Left ventricle myocardium superior (tissue), 1 donor: ENCODE measurements around the gene SFPQ. TPM values are rescaled to one million over a fixed set of nuclear protein-coding genes. Genes with fewer than 3 reads are reported as not detected.
A peak's percentile ranks its signal among the peaks of the same experiment; 100 is the strongest.
"Not testable (repeated sequence)": the region's sequence is repeated elsewhere in the genome, so short reads cannot be mapped to it uniquely, and the experiment has no call there.

Source experiments
- ATAC-seq: fragments of 200-7000 bp; cut with Tn5 transposase; one replicate; pipeline ENCODE4 v1.9.1; 2020; ENCODE audit warnings: mild to moderate bottlenecking, moderate library complexity
- DNase-seq: peaks from one replicate; pipeline ENCODE4 v3.0.0-alpha.2; 2020
- intact Hi-C: fragments of 100-400 bp; cut with micrococcal nuclease; formaldehyde crosslinking; loops from one replicate; pipeline ENCODE4 v1.11.0; 2022
- long read RNA-seq: library from polyadenylated mRNA; unstranded; transcript quantifications from one replicate; pipeline ENCODE4 v2.0.0, GENCODE V29; 2021
- total RNA-seq: library from RNA; stranded (reverse); fragmentation: NEBNext Ultra II Directional; extraction: Animal tissue kit (Norgen Biotek cat#: 25700); gene quantifications from one replicate; pipeline ENCODE4 v1.2.1, GENCODE V29; 2021
- donor health status: DM: no; HTN: yes; CAD: no; lungs with severe emphysema.

Gene SFPQ, protein sequence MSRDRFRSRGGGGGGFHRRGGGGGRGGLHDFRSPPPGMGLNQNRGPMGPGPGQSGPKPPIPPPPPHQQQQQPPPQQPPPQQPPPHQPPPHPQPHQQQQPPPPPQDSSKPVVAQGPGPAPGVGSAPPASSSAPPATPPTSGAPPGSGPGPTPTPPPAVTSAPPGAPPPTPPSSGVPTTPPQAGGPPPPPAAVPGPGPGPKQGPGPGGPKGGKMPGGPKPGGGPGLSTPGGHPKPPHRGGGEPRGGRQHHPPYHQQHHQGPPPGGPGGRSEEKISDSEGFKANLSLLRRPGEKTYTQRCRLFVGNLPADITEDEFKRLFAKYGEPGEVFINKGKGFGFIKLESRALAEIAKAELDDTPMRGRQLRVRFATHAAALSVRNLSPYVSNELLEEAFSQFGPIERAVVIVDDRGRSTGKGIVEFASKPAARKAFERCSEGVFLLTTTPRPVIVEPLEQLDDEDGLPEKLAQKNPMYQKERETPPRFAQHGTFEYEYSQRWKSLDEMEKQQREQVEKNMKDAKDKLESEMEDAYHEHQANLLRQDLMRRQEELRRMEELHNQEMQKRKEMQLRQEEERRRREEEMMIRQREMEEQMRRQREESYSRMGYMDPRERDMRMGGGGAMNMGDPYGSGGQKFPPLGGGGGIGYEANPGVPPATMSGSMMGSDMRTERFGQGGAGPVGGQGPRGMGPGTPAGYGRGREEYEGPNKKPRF
- 82.5 TPM for total RNA-seq
- long read RNA-seq, transcript SFPQ-201 (10 exons, 3,747 nt) = major isoform, 229 of 270 reads
- long read RNA-seq, partial matches to known transcripts = 11 of 270 reads
- long read RNA-seq, other reads (novel, unspliced or antisense) = 26 of 270 reads

DNA sequence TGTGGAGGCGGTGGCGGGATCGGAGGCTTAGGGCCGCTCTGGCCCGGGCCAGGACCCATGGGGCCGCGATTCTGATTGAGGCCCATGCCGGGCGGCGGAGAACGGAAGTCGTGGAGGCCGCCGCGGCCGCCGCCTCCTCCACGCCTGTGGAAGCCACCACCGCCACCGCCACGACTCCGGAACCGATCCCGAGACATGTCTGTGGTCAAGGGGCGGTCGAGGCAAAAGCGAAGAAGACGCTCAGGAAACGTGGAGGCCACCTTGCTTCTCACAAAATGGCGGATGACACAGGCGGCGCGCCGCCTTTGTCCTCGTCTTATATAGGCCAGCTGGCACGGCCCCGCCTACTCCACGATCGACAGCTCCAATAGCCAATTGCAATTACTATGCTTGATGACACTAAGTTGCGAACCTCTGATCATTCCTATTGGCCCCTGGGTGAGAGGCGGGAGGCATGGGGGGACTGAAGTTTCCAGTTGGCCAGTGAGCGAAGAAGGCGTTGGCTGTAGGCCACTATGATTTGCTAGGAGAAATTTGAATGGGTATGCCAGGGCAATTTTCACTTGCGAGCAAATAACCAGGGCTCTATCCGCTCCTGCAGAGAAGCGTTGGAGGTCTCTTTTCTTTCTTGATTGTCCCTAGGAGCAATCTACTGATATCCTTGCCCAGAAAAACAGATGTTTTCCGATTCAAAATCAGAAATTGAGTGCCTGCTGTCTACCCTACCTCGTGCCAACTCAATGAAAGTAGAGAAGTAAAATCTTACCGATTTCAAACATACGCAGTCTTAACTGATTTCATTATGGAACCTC, at the start of gene SFPQ:
SFPQ (minus strand) TSS at position 293 of the 812 bp plus-strand sequence; CDS start at position 197, 96 bp downstream.
- ATAC-seq (peak; percentile 96), DNase-seq (peak; percentile 95)
- intact Hi-C loops = no loop called here

DNA sequence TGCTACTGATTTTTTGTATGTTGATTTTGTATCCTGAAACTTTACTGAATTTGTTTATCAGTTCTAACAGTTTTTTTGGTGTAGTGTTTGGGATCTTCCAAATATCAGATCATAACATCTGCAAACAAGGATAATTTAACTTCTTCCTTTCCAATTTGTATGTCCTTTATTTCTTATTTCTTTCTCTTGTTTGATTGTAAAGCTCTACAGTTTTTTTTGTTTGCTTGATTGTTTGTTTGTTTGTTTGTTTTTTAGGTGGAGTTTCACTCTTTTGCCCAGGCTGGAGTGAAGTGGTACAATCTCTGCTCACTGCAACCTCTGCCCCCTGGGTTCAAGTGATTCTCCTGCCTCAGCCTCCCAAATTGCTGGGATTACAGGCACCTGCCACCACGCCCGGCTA, 43.8 kb upstream of the SFPQ start:
- DNase-seq, ATAC-seq, intact Hi-C loops: not testable (repeated sequence)

DNA sequence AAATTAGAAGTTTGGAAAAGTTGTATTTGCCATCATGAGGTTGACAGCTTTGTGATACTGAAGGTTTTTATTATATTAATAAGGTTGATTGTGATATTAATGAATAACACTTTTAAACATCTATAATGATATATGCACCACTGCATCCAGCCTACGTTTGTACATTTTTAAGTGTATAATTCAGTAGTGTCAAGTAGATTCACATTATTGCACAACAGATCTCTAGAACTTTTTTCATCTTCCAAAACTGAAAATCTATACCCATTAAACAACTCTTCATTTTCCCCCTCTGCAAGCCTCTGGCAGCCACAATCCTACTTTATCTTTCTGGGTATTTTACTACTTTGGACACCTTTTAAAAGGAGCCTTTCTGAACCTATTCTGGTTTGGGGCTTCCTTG, 38.3 kb upstream of the SFPQ start:
- no peak for DNase-seq
- intact Hi-C loops = no loop called here
- no peak for ATAC-seq

DNA sequence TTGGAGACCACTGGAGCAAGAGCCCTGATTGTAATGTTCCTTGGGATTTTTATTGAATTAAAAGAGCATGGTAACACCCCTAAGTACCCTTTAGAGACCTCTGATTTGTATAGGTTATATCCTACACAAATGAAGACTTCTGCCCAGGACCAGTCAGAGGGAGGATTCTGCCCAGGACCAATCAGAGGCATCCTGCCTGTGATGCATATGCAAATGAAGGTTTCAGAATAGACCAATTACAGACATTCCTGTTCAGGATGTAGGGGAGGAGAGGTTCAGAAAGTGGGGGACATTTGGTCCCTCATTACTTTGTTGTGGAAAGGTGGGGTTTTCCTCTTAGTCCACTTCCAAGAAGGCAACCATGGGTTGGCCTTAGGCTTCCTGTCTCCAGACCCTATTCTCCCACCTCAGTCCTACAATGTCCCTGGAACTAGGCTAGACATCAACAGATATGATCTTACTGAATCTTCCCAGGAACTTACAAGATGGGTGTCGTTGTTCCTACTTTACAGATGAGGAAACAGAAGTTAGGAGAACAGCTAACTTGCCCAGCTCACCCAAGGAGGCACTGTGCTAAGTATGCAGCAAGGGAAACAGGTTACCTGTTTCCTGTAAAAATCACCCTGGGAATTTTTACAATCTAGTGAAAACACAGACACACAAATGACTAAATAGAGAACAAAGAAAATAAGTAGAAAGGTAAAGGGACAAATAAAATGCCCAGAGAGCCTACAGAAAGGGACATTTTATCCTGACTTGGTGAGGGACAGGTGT, 36.8 kb upstream of the SFPQ start:
- DNase-seq (no peak), ATAC-seq (no peak)
- intact Hi-C loops = no loop called here

DNA sequence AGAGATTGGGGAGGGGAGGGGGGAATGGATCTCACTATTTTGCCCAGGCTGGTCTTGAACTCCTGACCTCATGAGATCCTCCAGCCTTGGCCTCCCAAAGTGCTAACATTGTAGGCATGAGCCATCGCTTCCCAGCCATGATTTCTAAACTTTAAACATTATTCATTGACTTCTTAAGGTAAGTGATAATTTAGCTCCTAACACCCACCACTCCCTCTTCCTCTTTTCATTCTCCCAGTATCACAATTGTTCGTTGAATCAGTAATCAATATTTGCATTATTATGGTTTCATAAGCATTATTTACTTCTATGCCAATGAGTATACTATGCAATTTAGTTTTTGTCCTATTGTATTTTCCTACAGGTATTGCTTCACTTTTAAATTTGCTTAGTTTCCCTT, 33.6 kb upstream of the SFPQ start:
- ATAC-seq (no peak), DNase-seq (no peak)
- intact Hi-C loops = no loop called here

DNA sequence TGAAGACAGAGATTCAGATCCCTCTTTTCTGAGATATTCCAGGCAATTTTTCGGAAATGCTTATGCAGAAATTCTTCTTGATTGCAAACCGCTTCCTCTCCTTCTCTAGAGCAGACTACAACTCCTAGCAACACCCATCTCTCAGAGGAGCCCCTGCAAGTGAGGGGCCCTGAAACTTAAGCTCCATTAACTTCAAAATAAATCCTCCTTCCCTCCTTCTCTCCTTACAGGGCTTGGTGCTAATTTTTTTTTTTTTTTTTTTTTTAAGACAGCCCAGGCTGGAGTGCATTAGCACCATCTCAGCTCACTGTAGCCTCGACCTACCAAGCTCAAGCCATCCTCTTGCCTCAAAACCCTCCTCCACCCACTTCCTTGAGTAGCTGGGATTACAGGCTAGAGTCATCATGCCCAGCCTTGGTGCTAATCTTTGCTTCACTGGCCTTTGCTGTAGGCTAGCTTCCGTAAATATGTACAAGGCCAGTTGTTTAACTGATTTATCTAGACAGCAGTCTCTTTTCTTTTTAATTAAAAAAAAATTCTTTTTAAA, 30.2 kb upstream of the SFPQ start:
- ATAC-seq (no peak), DNase-seq (no peak)
- intact Hi-C loops = no loop called here

DNA sequence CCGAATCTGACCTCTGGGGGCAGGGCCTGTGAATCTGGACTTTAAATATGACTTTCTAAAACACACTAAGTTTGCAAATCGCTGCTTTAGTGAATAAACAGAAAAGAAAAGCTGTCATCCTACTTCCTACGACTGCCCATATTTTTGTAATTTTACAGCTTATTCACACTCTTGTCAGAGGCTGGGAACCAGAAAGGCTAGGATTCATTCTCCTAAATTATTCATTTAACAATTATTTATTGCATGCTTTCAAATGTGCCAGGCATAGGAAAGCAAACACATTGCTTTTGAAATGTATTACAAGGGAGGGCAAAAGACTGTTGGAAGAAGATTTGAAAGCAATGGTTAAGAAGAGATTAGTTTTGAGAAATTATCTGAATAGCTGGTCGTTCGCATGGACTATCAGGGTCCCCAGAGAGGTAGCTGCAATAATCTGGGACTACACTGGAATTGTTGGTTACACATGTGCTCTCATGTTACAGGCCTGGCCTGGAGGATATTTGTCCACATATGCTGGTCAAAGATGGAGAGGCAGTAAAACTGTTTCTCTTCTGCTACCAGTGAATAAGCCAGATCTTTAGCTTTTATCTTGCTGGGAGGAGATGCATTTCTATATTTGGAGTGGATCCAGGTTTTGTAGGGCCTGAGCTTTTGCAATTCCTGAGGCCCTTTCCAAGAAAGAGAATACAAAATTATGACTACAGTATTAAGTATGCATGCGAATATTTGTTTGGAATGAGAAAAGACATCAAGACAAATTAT, 29.6 kb upstream of the SFPQ start:
- ATAC-seq = peak; percentile 75
- intact Hi-C loops = no loop called here
- DNase-seq = no peak

DNA sequence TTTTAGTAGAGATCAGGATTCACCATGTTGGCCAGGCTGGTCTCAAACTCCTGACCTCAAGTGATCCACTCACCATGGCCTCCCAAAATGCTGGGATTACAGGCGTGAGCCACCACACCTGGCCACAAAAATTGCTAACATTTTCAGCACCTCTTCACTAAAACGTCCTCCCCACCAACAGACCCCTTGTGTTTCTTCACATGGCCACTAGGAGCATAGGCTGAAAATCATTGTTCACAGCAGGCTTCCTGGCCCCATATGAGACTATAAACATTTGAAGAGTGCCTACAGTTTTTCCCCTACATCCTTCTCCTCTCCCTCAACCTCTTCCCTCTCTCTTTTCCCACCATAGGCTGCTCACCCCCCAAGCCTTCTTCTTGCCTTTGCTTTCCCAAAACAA, 28.0 kb upstream of the SFPQ start:
- no peak for ATAC-seq
- intact Hi-C loops = no loop called here
- no peak for DNase-seq

DNA sequence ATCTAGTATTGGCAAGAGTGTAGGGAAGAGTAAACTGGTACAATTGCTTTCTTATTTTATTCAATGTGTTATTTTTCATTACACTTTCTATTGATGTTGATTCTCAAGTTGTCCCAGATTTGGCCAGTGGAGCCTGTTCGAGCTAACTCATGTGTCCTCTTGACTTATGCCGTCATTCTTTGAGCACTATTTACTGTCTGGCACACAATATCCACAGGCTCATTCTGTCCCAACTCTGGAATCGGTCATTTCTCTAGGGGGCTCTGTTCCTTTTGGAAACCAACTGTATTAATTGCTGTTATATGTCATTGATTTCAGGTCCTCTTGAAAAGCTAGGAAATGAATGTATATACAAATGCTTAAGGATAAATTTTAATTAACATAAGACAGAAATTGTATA, 22.4 kb upstream of the SFPQ start:
- DNase-seq (no peak), ATAC-seq (peak; percentile 76)
- intact Hi-C loops = no loop called here

DNA sequence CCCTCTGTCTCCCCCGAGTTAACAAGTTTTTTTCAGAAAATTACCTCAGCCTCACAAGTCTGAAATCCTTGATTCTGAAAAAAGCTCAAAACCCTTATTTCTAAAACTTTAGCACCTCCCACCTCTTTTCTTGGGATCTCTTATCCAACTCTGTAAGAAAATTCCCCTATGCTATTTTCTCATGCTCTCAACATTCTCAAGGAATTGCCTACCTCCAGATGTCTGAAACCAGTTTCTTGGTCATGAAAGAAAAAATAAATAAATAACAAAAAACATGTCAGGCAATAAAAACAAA, 18.1 kb upstream of the SFPQ start:
- intact Hi-C loops = no loop called here
- no peak for ATAC-seq
- DNase-seq = no peak

DNA sequence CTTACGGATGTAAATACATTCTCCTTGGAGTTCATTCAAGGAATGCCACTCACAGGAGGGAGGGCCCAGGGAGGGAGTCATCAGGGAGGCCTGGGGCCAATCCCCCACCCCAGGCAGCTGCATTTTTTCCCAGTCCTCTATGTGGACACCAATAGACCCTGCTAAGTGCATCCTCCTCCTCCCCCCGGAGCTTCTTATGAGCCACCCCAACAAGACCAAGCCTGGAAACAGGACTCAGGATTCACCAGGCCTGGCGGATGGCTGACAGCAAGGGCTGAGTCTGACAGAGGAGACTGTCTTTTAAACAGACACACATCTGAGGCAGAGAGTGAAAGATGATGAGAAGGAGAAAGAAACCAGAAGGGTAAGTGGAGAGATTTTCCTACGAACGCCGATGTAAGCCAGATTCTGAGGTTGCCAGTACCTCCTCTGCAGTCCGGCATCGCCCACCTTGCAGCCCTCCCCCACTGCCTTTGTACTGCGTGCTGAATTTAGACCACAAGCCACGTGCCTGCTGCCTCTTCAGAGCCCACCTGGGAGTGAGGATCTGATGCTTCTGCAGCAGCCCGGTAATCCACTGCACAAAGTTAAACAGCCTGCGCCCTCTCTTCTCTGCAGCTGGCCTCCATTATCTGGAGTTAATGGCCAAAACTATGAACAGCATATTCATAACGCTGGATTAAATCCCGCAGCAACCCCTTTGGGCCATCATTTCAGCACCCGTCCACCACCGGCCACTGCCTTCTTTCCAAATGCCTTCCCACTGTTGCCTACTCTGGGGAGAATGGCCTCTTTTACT, 17.6 kb upstream of the SFPQ start:
- peak; percentile 54 for ATAC-seq
- intact Hi-C loops = no loop called here
- peak; percentile 29 for DNase-seq

DNA sequence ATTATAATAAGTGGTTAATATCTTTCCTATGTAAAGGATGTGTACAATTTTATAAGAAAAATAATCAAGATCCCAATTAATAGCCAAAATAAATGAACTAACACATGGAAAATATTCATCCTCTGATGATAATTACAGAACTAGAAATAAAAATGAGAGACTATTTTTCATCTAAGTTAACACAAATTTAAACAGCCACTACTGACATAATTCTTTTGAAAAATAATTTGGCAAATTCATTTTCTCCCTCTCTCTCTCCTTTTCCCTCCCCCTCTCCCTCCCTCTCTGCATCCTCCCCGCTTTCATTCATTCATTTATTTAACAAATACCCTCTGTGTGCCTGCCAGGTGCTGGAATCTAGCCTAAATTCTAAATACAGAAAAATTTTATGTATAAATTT, 10.3 kb upstream of the SFPQ start:
- intact Hi-C loops = no loop called here
- ATAC-seq = no peak

DNA sequence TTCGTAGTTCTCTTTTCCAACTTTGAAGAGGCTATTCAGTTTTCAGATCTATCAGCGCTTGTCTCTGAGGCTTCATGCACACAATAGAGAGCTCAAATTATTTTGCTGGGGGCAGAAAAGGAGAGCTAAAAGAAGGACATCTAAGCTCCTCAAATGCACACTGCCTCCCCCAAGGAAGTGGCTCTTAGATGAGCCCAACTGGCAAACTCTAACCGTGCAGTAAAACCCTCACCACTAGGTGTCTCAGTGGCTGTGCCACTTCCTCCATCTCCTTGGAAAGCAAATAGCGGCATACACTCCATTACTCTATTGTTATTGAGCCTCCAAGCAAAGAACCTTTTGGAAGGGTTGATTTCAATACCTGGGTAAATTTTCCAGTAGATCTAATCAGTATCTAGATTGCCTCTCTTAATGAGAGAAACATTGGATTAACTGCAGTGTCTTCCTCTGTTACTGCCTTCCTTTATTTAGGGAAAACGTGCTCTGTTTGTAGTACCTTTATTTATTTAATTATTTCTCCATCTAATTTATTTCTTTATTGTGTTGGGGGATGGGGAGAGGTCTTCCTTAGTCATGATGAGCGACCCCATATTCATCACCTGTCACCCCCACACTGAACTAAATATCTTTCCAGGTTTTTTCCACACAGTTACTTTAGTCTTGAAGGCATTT, 9.2 kb upstream of the SFPQ start:
- peak; percentile 96 for ATAC-seq

More for the DNA sequence above, 10.3 kb upstream of the SFPQ start:
- no peak for DNase-seq

DNA sequence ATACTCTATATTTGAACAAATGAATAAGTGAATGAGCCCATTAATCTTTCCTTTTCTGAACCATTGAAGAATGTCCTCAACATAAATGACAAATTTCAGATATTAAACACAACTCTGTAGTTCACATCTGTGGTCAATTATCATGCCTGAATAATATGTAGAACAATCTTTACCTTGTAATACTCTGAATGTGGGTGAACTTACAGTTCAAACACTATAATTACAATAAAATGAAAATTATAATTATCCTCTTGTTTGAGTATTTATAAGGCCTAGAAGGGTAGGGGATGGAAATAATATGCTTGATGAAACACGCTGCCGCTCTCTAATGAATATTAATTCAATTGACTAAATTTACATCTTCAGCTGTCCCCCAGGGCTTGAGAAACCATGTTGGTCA, 8.7 kb upstream of the SFPQ start:
- intact Hi-C loops = no loop called here
- DNase-seq (no peak), ATAC-seq (no peak)

More for the DNA sequence above, 9.2 kb upstream of the SFPQ start:
- intact Hi-C loops = no loop called here
- DNase-seq = peak; percentile 52

DNA sequence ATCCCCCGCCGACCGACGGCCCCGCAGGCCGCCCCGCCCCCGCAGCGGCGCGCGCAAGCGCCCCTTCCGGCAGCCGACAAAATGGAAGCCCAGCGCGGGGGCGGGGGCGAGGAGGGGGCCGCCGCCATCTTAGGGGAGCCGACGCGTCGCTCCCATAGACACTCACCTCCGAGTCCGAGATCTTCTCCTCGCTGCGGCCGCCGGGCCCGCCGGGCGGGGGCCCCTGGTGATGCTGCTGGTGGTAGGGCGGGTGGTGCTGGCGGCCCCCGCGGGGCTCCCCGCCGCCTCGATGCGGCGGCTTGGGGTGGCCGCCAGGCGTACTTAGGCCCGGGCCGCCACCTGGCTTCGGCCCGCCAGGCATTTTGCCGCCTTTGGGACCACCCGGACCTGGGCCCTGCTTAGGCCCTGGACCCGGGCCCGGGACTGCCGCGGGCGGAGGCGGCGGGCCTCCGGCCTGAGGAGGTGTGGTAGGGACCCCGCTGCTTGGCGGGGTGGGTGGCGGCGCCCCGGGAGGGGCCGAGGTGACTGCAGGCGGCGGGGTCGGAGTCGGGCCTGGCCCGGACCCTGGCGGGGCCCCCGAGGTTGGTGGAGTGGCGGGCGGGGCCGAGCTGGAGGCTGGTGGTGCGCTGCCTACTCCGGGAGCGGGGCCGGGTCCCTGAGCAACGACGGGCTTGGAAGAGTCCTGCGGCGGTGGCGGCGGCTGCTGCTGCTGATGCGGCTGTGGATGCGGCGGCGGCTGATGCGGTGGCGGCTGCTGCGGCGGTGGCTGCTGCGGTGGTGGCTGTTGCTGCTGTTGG, 691 bp downstream of the SFPQ start:
- intact Hi-C loops = no loop called here
- ATAC-seq = peak; percentile 75
- DNase-seq = peak; percentile 93

DNA sequence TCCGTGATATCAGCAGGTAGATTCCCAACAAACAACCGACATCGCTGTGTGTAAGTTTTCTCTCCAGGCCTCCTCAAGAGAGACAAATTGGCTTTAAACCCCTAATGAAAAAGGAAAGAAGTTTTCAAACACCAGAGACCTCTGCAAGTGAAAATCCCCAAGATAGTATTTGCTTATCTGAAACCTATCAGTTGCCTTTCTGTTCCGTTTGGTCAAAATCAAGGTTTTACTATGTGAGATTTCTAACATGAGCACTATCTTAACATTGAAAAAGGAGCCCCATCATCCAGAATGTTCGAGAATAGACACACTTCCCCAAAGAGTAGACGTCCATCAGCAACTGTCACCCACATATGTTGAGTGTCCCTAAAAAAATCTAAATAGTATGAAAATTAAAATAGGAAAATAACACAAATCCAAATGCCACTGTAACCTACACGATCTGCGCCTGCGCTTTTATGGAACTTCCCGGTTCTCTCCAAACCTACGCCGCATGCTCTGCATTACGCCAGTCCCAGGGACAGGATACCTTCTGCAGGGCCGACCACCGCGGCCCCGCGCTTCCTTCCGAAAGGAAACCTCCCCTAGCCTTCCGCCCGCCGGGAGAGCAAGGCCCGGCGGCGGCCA, 1.4 kb downstream of the SFPQ start:
- ATAC-seq = no peak
- DNase-seq = no peak
- intact Hi-C loops = no loop called here
